ENCODE data around the gene RBM33. TPM values are rescaled to one million over a fixed set of nuclear protein-coding genes. Genes with fewer than 3 reads are reported as not detected.
"Not testable (repeated sequence)": the region's sequence is repeated elsewhere in the genome, so short reads cannot be mapped to it uniquely, and the experiment has no call there.

Gene RBM33
- total and polyA plus RNA-seq, 4 donors = 31.9 to 39.1 (median 35.2) TPM

GRCh38 chr7:155683714-155684113 lies 39.3 kb downstream of the RBM33 start:
- 69% methylated on average over 3 of the region's 4 CpGs for WGBS (ENCODE audit: insufficient coverage)
- peaks cover 3% of the 10 kb centered on the region for H3K36me3 ChIP-seq (ENCODE audit: control insufficient read depth, insufficient read depth, low read length)

GRCh38 chr7:155684543-155684942 lies 40.1 kb downstream of the RBM33 start:
- Histone ChIP-seq H3K4me3 (ENCODE audit: low read depth, low read length) (no peak overlapping the region), H3K4me1 (ENCODE audit: control insufficient read depth, insufficient read depth, low read length) (peaks cover 3% of the 10 kb centered on the region)
- WGBS (ENCODE audit: insufficient coverage) = 0% methylated on average over 2 of the region's 5 CpGs

More at GRCh38 chr7:155683714-155684113, 39.3 kb downstream of the RBM33 start:
- Histone ChIP-seq H3K27me3 (ENCODE audit: control insufficient read depth, insufficient read depth, low read length) (no peaks in the 10 kb centered on the region), H3K4me1 (ENCODE audit: control insufficient read depth, insufficient read depth, low read length) (peaks cover 3% of the 10 kb centered on the region), H3K4me3 (ENCODE audit: low read depth, low read length) (no peak overlapping the region), H3K9me3 (ENCODE audit: control insufficient read depth, insufficient read depth, low read length) (no peaks in the 10 kb centered on the region), H3K27ac (ENCODE audit: low read depth, low read length) (no peak overlapping the region)
- DNase-seq (ENCODE audit: low read depth in 4 of 6, low spot score in 6 of 6) = no peak

GRCh38 chr7:155685070-155685790 lies 40.8 kb downstream of the RBM33 start:
- H3K4me3 ChIP-seq (ENCODE audit: low read depth, low read length) = no peak overlapping the region
- peaks cover 3% of the 10 kb centered on the region for H3K4me1 ChIP-seq (ENCODE audit: control insufficient read depth, insufficient read depth, low read length)
- no peak for DNase-seq (ENCODE audit: low read depth in 4 of 6, low spot score in 6 of 6)
- 77% methylated on average over 8 of the region's 12 CpGs for WGBS (ENCODE audit: insufficient coverage)
- H3K27ac ChIP-seq (ENCODE audit: low read depth, low read length) = no peak overlapping the region
- H3K27me3 ChIP-seq (ENCODE audit: control insufficient read depth, insufficient read depth, low read length) = no peaks in the 10 kb centered on the region
- peaks cover 3% of the 10 kb centered on the region for H3K36me3 ChIP-seq (ENCODE audit: control insufficient read depth, insufficient read depth, low read length)
- no peaks in the 10 kb centered on the region for H3K9me3 ChIP-seq (ENCODE audit: control insufficient read depth, insufficient read depth, low read length)

More at GRCh38 chr7:155684543-155684942, 40.1 kb downstream of the RBM33 start:
- Histone ChIP-seq H3K27ac (ENCODE audit: low read depth, low read length) (no peak overlapping the region), H3K27me3 (ENCODE audit: control insufficient read depth, insufficient read depth, low read length) (no peaks in the 10 kb centered on the region), H3K36me3 (ENCODE audit: control insufficient read depth, insufficient read depth, low read length) (peaks cover 3% of the 10 kb centered on the region), H3K9me3 (ENCODE audit: control insufficient read depth, insufficient read depth, low read length) (no peaks in the 10 kb centered on the region)
- peak in 1 of 6 donors; percentile 26 for DNase-seq (ENCODE audit: low read depth in 4 of 6, low spot score in 6 of 6)

- WGBS (ENCODE audit: insufficient coverage) = no CpG with 5 or more reads among the region's 2 CpGs
- Histone ChIP-seq H3K4me1 (ENCODE audit: control insufficient read depth, insufficient read depth, low read length) (peaks cover 3% of the 10 kb centered on the region), H3K27ac (ENCODE audit: low read depth, low read length) (no peak overlapping the region), H3K27me3 (ENCODE audit: control insufficient read depth, insufficient read depth, low read length) (no peaks in the 10 kb centered on the region), H3K4me3 (ENCODE audit: low read depth, low read length) (no peak overlapping the region), H3K36me3 (ENCODE audit: control insufficient read depth, insufficient read depth, low read length) (peaks cover 3% of the 10 kb centered on the region), H3K9me3 (ENCODE audit: control insufficient read depth, insufficient read depth, low read length) (no peaks in the 10 kb centered on the region)
- DNase-seq (ENCODE audit: low read depth in 4 of 6, low spot score in 6 of 6) = no peak
These were observed 41.3 kb downstream of the RBM33 start for GRCh38 chr7:155685791-155686160.

DNA sequence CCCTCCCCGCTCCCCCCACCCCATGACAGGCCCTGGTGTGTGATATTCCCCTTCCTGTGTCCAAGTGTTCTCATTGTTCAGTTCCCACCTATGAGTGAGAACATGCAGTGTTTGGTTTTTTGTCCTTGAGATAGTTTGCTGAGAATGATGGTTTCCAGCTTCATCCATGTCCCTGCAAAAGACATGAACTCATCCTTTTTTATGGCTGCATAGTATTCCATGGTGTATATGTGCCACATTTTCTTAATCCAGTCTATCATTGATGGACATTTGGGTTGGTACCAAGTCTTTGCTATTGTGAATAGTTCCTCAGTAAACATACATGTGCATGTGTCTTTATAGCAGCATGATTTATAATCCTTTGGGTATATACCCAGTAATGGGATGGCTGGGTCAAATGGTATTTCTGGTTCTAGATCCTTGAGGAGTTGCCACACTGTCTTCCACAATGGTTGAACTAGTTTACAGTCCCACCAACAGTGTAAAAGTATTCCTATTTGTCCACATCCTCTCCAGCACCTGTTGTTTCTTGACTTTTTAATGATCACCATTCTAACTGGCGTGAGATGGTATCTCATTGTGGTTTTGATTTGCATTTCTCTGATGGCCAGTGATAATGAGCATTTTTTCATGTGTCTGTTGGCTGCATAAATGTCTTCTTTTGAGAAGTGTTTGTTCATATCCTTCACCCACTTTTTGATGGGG lies 42.3 kb downstream of the RBM33 start:
- not testable (repeated sequence) for H3K27me3 ChIP-seq (ENCODE audit: control insufficient read depth, insufficient read depth, low read length); H3K36me3 ChIP-seq (ENCODE audit: control insufficient read depth, insufficient read depth, low read length); H3K4me3 ChIP-seq (ENCODE audit: low read depth, low read length); H3K27ac ChIP-seq (ENCODE audit: low read depth, low read length); DNase-seq (ENCODE audit: low read depth in 4 of 6, low spot score in 6 of 6); H3K9me3 ChIP-seq (ENCODE audit: control insufficient read depth, insufficient read depth, low read length); H3K4me1 ChIP-seq (ENCODE audit: control insufficient read depth, insufficient read depth, low read length)
- no CpG with 5 or more reads among the region's 2 CpGs for WGBS (ENCODE audit: insufficient coverage)

DNA sequence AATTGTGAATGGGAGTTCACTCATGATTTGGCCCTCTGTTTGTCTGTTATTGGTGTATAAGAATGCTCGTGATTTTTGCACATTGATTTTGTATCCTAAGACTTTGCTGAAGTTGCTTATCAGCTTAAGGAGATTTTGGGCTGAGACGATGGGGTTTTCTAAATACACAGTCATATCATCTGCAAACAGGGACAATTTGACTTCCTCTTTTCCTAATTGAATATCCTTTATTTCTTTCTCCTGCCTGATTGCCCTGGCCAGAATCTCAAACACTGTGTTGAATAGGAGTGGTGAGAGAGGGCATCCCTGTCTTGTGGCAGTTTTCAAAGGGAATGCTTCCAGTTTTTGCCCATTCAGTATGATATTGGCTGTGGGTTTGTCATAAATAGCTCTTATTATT lies 43.8 kb downstream of the RBM33 start:
- no CpG with 5 or more reads among the region's 2 CpGs for WGBS (ENCODE audit: insufficient coverage)
- H3K36me3 ChIP-seq (ENCODE audit: control insufficient read depth, insufficient read depth, low read length); H3K4me3 ChIP-seq (ENCODE audit: low read depth, low read length); H3K9me3 ChIP-seq (ENCODE audit: control insufficient read depth, insufficient read depth, low read length); H3K27me3 ChIP-seq (ENCODE audit: control insufficient read depth, insufficient read depth, low read length); H3K4me1 ChIP-seq (ENCODE audit: control insufficient read depth, insufficient read depth, low read length); DNase-seq (ENCODE audit: low read depth in 4 of 6, low spot score in 6 of 6); H3K27ac ChIP-seq (ENCODE audit: low read depth, low read length): not testable (repeated sequence)

GRCh38 chr7:155690655-155691054 lies 46.2 kb downstream of the RBM33 start:
- H3K27ac ChIP-seq (ENCODE audit: low read depth, low read length); H3K36me3 ChIP-seq (ENCODE audit: control insufficient read depth, insufficient read depth, low read length); H3K4me1 ChIP-seq (ENCODE audit: control insufficient read depth, insufficient read depth, low read length); H3K9me3 ChIP-seq (ENCODE audit: control insufficient read depth, insufficient read depth, low read length); H3K4me3 ChIP-seq (ENCODE audit: low read depth, low read length); H3K27me3 ChIP-seq (ENCODE audit: control insufficient read depth, insufficient read depth, low read length); DNase-seq (ENCODE audit: low read depth in 4 of 6, low spot score in 6 of 6): not testable (repeated sequence)
- WGBS (ENCODE audit: insufficient coverage) = no CpG with 5 or more reads among the region's 3 CpGs

DNA sequence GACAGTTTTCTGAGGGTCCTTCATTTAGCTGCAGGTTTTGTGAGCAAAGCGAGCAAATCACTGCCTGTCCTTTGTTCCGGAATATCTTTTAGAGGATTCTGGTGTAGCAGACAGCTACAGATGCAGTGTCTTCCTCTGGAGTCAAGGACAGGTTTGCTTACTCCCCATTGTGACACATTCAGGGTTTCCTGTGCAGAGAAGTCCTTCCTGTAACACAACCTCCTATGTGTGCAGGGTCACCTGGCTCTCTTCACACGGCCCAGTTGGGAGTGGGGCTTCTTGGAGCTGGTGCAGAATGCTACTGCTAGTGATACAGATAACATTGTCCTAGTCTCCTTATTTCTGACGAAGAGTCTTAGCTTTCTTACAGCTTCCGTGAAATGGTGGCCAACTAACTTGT lies 47.9 kb downstream of the RBM33 start:
- no peak for DNase-seq (ENCODE audit: low read depth in 4 of 6, low spot score in 6 of 6)
- H3K4me1 ChIP-seq (ENCODE audit: control insufficient read depth, insufficient read depth, low read length) = no peaks in the 10 kb centered on the region
- H3K9me3 ChIP-seq (ENCODE audit: control insufficient read depth, insufficient read depth, low read length) = no peaks in the 10 kb centered on the region
- WGBS (ENCODE audit: insufficient coverage) = 95% methylated on average over 2 of the region's 5 CpGs
- no peak overlapping the region for H3K27ac ChIP-seq (ENCODE audit: low read depth, low read length)
- H3K4me3 ChIP-seq (ENCODE audit: low read depth, low read length) = no peak overlapping the region
- H3K36me3 ChIP-seq (ENCODE audit: control insufficient read depth, insufficient read depth, low read length) = no peaks in the 10 kb centered on the region
- no peaks in the 10 kb centered on the region for H3K27me3 ChIP-seq (ENCODE audit: control insufficient read depth, insufficient read depth, low read length)

DNA sequence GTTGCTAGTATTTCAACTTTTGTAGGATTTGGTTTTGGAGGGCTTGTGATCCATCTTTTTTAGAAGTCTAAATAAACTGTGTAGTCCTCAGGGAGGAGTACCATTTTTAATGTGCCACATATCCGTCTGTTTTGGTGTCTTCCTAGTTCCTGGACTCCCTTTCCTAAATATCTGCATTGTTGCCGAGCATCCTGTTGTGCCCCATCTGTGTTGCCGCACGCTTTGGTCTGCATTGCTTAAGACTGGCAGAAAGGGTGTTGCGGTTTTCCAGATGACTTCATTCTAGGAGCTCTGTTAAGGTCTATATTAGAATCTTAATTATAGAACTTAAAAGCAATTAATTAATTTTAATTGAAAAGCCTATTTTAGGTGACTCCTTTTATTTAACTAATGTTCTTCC lies 49.4 kb downstream of the RBM33 start:
- Histone ChIP-seq H3K4me1 (ENCODE audit: control insufficient read depth, insufficient read depth, low read length) (no peaks in the 10 kb centered on the region), H3K9me3 (ENCODE audit: control insufficient read depth, insufficient read depth, low read length) (no peaks in the 10 kb centered on the region), H3K27ac (ENCODE audit: low read depth, low read length) (no peak overlapping the region), H3K27me3 (ENCODE audit: control insufficient read depth, insufficient read depth, low read length) (no peaks in the 10 kb centered on the region), H3K36me3 (ENCODE audit: control insufficient read depth, insufficient read depth, low read length) (no peaks in the 10 kb centered on the region), H3K4me3 (ENCODE audit: low read depth, low read length) (no peak overlapping the region)
- DNase-seq (ENCODE audit: low read depth in 4 of 6, low spot score in 6 of 6) = no peak
- 29% methylated on average over 1 of the region's 5 CpGs for WGBS (ENCODE audit: insufficient coverage)

DNA sequence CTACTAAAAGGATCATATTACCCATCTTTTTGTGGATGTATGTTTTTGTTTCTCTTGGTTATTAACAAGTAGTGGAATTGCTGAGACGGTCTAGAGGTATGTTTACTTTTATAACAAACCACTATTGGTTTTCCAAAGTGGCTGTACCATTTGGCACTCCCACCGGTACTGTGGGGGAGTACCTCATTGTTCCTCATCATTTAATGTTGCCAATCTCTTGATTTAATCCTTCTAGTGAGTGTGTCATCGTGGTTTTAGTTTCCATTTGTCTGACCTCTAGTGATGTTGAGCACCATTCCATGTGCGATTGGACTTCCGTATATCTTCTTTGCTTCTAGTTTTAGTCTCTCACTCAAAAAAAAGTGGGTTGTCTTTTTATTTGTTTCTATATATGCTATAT lies 50.4 kb downstream of the RBM33 start:
- no peaks in the 10 kb centered on the region for H3K36me3 ChIP-seq (ENCODE audit: control insufficient read depth, insufficient read depth, low read length)
- H3K27me3 ChIP-seq (ENCODE audit: control insufficient read depth, insufficient read depth, low read length) = no peaks in the 10 kb centered on the region
- no CpG with 5 or more reads among the region's 5 CpGs for WGBS (ENCODE audit: insufficient coverage)
- no peak overlapping the region for H3K4me3 ChIP-seq (ENCODE audit: low read depth, low read length)
- no peaks in the 10 kb centered on the region for H3K9me3 ChIP-seq (ENCODE audit: control insufficient read depth, insufficient read depth, low read length)
- no peak for DNase-seq (ENCODE audit: low read depth in 4 of 6, low spot score in 6 of 6)
- no peaks in the 10 kb centered on the region for H3K4me1 ChIP-seq (ENCODE audit: control insufficient read depth, insufficient read depth, low read length)
- no peak overlapping the region for H3K27ac ChIP-seq (ENCODE audit: low read depth, low read length)
